IPS-NIHi11 (cell line): Measurements from ENCODE around the gene SNX6.
"Not testable (repeated sequence)": the region's sequence is repeated elsewhere in the genome, so short reads cannot be mapped to it uniquely, and the experiment has no call there.

ENCODE experiments used
- DNase-seq: peaks from one replicate; pipeline ENCODE4 v3.0.0; 2012; ENCODE audit warnings: mixed read lengths, low spot score

SNX6 gene

DNA sequence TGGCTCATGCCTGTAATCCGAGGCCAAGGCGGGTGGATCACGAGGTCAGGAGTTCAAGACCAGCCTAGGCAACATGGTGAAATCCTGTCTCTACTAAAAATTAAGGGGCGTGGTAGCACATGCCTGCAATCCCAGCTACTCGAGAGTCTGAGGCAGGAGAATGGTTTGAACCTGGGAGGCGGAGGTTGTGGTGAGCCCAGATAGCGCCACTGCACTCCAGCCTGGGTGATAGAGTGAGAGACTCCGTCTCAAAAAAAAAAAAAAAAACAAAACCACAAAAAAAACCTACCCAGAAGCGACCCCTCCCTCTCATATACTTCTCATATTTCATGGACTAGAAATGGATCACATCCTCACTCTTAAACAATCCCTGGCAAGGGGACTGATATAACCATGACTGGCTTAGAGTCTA is 4.4 kb upstream of the SNX6 start:
- not testable (repeated sequence) for DNase-seq

DNA sequence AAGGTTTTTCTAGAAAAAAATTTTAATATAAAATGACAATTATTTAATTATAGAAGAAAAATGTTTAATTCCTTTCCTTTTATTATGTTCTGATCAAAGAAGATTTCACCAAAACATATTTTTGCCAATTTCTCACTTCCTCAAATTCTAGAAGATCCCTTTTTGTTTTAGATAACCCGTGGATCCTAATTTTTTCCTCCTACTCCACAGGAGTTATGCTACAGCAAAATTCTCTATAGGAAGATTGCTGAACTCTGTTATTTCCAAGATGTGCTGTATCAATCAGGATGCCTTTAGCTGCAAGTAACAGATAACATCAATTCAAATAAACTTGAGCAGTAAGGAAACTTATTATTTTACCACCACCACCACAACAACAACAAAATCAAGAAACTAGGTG is 3.8 kb upstream of the SNX6 start:
- no peak for DNase-seq

DNA sequence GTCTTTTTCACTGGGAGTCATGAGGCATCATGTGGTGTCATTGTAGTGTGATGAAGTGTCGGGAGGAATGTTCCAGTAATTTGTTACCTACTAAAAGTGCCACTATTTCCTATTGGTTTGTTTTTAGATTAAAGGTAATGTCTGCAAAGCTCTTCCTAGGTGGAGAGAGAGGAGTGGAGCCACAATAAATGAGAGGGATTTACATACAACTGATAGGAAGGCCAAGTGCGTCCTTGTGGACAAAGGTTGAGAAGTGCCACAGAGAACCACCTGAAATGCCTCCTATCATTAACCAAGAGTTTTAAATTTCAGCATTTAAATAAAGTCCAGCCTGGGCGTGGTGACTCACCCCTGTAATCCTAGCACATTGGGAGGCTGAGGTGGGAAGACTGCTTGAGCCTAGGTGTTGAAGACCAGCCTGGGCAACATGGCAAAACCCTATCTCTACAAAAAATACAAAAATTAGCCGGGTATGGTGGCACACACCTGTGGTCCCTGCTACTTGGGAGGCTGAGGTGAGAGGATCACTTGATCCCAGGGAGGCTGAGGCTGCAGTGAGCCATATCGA is 2.5 kb upstream of the SNX6 start:
- no peak for DNase-seq

DNA sequence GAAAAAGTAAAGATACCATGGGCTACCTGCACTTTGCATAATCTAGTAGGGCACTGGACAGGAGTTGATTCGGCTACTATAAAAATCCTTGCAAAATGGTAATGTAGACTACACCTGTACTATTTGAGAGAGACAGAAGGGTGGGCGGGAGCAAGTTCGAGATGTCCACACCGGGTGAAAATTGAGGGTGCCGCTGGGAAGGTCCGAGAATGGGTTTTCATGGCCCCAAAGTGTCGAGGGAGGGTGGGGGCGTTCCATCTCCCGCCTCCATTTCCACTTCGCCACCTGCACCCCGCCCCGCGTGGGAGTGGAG is 648 bp downstream of the SNX6 start:
- DNase-seq: no peak

DNA sequence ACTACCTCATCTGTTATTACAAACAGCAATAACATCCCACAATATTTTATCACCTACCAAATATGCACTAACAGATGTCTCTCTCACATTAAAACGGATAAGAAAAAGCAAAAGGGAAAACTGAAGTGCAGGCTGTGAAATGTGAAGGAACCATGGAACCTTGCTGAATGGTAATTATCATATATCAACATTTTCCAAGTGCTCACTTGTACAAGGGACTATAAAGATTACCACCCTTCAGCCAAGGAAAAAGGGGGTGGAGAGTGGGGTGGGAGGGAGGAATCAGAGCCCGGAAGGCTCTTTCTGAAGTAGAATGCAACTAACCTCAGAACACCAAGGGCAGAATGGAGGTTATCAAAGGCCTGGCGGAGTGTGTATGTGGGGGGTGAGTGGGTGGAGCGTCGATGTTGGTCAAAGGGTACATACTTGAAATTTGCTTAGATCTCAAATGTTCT is 1.2 kb downstream of the SNX6 start:
- DNase-seq: no peak

DNA sequence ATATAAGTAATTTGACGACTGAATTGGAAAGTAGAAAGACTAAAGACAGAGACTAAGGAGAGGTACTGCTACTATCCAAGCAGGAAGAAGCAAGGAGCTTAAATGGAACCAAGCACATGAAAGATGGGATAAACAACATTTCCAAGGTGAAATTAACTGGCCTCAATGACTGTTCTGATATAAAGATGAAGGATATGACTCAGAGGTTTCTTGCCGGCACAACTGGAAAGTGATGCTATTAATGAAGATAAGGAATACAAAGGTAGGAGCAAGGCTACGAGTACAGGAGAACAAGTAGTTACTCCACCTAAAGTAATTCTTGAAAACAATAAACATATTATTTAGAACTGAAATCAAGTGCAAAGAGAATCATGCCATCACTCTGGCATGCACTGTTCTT is 6.4 kb downstream of the SNX6 start:
- no peak for DNase-seq

DNA sequence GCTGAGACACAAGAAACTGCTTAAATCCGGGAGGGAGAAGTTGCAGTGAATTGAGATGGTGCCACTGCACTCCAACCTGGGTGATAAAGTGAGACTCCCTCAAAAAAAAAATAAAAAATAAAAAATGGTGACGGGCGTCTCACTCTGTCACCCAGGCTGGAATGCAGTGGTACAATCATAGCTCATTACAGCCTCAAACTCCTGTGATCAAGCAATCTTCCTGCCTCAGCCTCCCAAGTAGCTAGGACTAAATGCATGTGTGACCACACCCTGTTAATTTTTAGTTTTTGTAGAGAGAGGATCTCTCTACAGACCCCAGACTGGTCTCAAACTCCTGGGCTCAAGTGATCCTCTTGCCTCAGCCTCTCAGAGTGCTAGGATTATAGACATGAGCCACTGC is 9.1 kb downstream of the SNX6 start:
- DNase-seq: no peak

DNA sequence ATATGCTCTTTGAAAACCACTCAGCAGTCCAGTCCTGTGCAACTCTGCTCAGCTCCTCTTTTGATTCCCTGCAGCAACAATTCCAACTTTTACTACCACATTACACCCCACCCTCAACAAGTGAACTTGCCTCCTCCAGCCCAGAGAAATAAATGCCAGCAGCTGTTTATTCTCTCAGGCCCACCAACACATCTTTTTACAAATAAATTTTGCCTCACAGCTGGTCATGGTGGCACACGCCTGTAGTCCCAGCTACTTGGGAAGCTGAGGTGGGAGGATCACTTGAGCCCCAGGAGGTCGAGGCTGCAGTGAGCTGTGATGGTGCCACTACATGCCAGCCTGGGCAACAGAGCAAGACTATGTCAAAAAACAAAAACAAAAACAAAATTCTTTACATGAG is 9.8 kb downstream of the SNX6 start:
- DNase-seq: no peak

DNA sequence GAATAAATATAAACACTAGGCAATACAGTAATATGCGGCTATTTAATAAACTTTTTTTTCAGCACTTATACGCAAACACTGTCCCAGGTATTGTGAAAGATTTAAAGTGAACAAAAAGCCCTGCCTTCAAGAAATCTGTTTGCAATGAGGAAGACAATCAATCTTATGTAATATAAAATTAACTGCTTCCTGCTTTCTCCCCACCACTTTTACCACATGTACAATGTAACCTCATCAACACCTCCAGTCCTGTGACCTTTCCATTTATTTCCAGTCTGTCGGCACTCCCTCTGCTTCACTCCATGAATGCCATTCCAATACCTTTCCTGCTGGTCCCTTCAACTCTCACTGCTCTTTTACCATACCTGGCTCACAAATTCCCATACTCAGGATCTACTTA is 10.5 kb downstream of the SNX6 start:
- no peak for DNase-seq

DNA sequence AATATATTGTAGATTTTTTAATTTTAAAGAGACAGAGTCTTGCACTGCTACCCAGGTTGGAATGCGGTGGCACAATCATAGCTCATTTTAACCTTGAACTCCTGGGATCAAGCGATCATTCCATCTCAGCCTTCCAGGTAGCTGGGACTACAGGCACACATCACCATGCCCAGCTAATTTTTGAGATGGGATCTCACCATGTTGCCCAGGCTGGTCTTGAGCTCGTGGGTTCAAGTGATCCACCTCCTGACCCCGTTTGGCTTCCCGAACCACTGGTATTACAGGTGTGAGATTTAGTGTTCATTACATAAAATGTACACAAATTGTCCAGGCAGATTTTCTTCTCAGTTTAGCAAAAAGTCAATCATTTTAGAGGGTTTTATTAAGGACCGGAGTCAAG is 13.6 kb downstream of the SNX6 start:
- DNase-seq: no peak

DNA sequence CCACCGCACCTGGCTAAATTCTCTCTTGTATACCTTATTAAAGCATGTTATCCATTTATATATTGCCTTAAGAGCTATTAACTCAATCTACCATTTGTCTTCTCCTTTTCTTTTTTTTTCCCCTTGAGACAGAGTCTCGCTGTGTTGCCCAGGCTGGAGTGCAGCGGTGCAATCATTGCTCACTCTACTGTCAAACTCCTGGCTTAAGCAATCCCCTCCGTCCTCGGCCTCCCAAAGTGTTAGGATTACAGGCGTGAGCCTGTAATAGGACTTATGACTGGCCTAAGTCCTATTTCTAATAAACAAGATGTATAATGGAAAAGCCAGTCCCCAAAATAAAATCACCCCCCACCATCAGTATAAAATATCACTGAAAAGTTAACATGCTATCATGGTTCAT is 14.4 kb downstream of the SNX6 start:
- DNase-seq: no peak

DNA sequence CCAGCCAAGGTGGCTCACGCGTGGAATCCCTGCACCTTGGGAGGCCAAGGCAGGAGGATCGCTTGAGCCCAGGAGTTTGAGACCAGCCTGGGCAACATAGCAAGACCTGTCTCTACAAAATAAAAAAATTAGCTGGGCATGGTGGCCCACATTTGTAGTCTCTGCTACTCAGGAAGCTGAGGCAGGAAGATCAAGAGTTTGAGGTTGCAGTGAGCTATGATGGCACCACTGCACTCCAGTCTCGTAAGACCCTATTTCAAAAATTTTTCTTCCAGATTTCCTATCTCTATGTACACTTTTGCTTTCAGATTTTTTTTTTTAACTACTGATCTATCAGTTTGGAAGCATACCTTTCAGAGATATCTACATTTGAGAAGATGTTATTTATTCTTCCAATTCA is 15.3 kb downstream of the SNX6 start:
- no peak for DNase-seq

DNA sequence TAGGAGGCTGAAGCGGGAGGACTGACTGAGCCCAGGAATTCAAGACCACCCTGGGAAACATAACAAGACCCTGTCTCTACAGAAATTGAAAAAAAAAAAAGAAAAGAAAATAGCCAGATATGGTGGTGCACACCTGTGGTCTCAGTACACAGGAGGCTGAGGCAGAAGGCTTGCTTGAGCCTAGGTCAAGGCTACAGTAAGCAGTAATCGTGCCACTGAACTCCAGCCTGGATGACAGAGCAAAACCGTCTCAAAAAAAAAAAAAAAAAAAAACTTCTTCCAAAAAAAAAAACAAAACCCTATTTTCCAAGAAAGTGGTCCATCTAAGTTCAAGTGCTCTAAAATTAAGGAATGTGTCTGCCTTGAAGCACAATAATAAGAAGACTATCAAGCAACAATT is 19.8 kb downstream of the SNX6 start:
- DNase-seq: no peak

DNA sequence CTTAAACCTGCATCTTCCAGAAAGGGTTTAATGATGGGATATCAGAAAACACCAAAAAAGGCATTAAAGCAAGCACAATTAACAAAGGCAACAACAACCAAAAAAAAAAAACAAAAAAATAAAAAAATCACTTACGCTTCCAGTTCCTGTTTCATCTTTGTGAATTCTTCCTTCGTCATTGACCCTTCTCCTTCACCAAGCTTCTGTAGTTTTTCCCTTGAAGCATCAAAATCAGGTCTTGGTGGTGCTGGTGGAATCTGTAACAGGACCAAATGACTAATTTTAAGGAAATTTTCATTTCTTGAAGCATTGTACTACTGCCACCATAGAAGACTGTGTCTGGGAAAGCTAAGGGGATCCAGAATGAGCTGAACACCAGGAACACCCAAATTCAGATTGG is 24.5 kb downstream of the SNX6 start:
- no peak for DNase-seq

DNA sequence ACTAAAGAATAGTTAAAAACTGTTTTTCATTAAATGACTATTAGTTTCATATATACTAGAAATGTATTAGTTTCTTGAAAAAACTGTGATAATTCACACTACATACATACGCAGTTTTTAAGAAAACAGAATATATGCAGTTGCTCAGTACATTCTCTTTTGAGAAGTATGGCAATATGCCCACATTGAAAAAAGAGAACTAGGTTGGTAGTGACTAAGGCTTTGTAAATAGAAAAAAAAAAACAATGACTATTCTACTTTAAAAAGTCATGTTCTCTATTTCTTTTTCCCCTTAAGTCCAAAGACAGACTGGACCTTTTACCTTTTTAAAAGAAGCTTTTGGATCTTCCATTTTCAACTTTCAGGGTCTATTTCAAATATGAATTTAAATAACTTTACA is 25.0 kb downstream of the SNX6 start:
- DNase-seq: no peak

DNA sequence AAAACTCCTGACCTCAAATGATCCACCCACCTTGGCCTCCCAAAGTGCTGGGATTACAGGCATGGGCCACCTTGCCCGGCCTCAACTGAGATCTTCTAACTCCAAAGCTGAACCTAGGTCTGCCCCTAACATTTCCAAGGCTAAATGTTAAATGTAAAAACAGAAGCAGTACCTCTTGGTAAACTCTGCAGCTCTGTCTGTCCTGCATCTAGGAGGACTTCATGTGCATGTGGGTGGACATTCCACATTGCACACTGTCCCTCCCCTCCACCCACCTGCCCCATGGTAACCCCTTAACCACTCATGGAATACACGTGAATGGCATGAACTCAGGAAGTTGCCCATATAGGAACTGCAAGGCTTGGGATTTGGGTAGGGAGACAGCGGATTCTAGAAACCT is 33.1 kb downstream of the SNX6 start:
- no peak for DNase-seq

DNA sequence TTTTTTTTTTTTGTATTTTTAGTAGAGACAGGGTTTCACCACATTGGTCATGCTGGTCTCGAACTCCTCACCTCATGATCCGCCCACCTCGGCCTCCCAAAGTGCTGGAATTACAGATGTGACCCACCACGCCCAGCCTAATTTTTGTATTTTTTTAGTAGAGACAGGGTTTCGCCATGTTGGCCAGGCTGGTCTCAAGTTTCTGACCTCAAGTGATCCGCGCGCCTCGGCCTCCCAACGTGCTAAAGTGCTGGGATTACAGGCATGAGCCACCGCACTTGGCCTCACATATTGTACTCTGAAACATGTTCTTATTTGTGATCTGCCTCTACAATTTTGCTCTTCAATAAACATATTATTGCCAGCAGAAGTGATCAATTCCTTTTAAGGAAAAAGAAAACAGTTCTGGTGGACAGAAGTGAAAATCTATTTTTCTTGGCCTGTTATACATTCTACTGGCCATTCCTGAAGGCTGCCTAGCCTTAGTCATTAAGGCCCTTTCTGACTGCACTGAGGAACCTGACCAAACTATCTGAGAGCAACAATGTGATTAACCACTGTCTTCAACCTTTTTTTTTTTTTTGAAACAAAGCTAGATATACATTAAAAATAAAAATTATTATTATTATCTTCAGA is 36.1 kb downstream of the SNX6 start:
- DNase-seq: no peak

DNA sequence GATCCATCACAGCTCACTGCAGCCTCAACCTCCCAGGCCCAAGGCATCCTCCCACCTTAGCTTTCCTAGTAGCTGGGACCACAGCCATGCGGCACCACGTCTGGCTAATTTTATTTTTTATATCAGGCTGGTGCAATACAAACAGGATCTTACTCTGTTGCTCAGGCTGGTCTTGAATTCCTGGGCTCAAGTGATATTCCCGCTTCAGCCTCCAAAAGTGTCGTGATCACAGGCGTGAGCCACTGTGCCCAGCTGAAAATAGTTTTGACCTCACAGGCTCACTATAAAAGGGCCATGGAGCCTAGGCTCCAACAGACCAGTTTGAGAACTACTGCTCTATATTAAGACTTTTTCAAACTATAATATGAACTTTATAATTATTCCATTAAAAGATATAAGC is 37.3 kb downstream of the SNX6 start:
- no peak for DNase-seq

DNA sequence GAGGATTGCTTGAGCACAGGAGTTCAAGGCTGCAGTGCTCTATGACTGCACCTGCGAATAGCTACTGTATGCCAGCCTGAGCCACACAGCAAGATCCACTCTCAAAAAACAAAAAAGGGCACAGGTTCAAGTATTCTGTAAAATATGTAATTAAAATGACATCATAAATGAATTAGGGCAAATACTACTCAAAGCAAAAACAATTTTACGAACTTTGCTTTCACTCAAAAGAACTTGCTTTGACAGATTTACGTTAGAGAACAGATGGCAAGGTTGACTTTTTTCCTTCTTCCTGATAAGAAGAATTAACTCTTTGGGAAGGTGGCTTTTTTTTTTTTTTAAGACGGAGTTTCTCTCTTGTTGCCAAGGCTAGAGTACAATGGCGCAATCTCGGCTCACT is 46.4 kb downstream of the SNX6 start:
- no peak for DNase-seq

DNA sequence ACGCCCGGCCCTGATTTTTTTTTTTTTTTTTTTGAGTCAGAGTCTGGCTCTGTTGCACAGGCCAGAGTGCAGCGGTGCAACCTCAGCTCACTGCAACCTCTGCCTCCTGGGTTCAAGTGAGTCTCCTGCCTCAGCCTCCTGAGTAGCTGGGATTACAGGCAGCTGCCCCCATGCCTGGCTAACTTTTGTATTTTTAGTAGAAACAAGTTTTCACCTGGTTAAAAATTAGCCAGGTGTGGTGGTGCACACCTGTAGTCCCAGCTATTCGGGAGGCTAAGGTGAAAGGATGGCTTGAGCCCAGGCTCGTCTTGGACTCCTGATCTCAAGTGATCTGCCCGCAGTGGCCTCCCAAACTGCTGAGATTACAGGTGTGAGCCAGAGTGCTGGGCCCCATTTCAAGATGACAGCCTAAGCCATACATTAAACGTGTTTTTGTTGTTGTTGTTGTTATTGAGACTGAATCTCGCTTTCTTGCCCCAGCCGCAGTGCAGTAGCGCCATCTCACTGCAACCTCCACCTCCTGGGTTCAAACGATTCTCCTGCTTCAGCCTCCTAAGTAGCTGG is 47.7 kb downstream of the SNX6 start:
- DNase-seq: no peak

DNA sequence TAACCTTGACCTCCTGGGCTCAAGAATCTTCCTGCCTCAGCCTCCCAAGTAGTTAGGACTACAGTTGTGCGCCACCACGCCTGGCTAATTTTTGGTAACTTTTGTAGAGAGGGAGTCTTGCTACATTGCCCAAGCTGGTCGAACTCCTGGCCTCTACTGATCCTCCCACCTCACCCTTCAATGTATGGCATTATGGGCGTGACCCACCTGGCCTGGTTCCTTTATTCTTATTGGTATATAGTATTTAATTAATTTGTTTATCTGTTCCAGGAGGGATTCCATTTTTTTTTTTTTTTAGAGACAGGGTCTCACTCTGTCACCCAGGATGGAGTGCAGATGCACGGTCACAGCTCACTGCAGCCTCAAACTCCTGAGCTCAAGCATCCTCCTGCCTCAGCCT is 49.6 kb downstream of the SNX6 start:
- DNase-seq: no peak

DNA sequence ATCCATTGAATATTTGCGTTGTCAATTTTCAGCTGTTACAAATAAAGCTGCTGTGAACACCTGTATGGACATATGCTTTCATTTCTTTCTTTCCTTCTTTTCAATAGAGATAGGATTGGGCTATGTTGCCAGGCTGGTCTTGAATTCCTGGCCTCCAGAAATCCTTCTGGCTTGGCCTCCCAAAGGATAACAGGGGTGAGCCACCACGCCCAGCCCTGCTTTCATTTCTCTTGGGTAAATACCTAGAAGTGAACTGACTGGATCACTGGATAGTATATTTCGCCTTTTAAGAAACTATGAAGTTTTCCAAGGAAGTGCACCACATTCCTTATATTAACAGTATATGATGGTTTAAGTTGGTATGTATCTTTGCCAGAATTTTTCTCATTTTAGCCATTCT is 58.2 kb downstream of the SNX6 start:
- DNase-seq: no peak

DNA sequence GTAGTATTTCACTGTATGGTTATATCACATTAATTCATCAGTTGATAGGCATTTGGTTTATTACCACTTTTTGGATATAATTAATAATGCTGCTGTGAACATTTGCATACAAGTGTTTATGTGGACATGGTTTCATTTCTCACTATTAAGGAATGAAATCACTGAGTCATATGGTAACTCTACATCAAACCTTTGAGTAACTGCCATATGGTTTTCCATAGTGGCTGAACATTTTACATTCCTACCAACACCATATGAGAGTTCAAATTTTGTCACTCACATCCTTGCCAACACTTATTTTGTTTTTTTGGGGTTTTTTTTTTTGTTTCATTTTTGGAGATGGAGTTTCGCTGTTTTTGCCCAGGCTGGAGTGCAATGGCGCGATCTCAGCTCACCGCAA is 60.2 kb downstream of the SNX6 start:
- DNase-seq: no peak

DNA sequence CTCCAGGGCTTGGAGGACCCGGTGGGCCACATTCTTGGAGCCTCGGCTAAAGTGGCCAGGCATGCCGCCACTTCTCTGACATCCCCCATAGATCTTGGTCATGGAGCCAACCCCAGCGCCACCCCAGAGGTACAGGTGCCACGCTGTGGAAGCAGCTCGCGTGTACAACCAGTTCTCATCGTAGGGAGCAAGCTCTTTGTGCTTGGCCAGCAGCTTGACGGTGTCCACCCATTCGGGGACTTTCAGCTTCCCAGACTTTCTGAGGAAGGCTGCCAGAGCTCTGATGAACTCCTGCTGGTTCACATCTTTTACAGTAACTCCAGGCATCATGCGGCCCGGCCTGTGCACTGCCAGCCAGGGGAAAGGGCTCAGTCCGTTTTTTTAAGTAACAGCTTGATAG is 61.1 kb downstream of the SNX6 start:
- DNase-seq: no peak
